HepG2 (cell line): Measurements from ENCODE around the gene PTGIS. TPM values are rescaled to one million over a fixed set of nuclear protein-coding genes. Genes with fewer than 3 reads are reported as not detected.

Experiments used
- ATAC-seq: fragments of 200-7000 bp; cut with Tn5 transposase; 3 replicates; pipeline ENCODE4 v1.9.1; 2020; ENCODE audit warnings: mild to moderate bottlenecking, moderate library complexity
- BruUV-seq: library from RNA; stranded (reverse); fragments of 400-500 nt; replicated peaks from 2 replicates; lab custom pipeline; 2021; lab: Mats Ljungman, UMichigan
- CTCF ChIA-PET: fragments of 300-600 bp; formaldehyde crosslinking; extraction: SDS; loops from one replicate; lab custom pipeline; 2021; ENCODE audit warnings: low total read pairs, inconsistent platforms, low intra/inter-chr PET ratio; lab: Yijun Ruan, JAX
- POLR2A ChIA-PET: fragments of 350-600 bp; sonication (Branson Sonifier 250); formaldehyde crosslinking; loops from one replicate; lab custom pipeline; 2020; ENCODE audit warnings: antibody characterized with exemption, inconsistent platforms; lab: Yijun Ruan, JAX
- DNase-seq: peaks from one replicate; pipeline ENCODE4 v3.0.0-alpha.2; 2015; ENCODE audit warnings: low spot score
- FAIRE-seq: peaks from 3 replicates; lab custom pipeline; 2011; peaks lifted over from hg19 to GRCh38; lab: Jason Lieb, UNC
- H2AFZ ChIP-seq: one replicate; pipeline ENCODE4 v1.6.1; 2011; ENCODE audit warnings: low read length, inconsistent platforms
- H3K27ac ChIP-seq: fragments of 300-600 bp; 3 replicates; pipeline ENCODE4 v1.8.0; 2011; ENCODE audit warnings: mixed run types, mild to moderate bottlenecking, mixed read lengths, low read length, inconsistent platforms; ENCODE audit not compliant: insufficient read depth; ENCODE audit errors: extremely low read length
- H3K27me3 ChIP-seq, 2 experiments: fragments of 200-600 bp in 1 of 2; 2 replicates in 1 of 2; 3 replicates in 1 of 2; pipeline versions ENCODE4 v1.6.0 to v1.8.0; 2011; ENCODE audit warnings: low read length in 2 of 2, mild to moderate bottlenecking in 2 of 2, moderate library complexity in 2 of 2, inconsistent platforms in 1 of 2; ENCODE audit not compliant: insufficient read depth in 2 of 2, control insufficient read depth in 1 of 2
- H3K36me3 ChIP-seq, 2 experiments: fragments of 200-600 bp in 1 of 2; replicated peaks in 1 of 2; 2 replicates in 1 of 2; 3 replicates in 1 of 2; pipeline versions ENCODE4 v1.5.1 to v1.8.0; 2011; ENCODE audit warnings: low read length in 2 of 2, inconsistent platforms in 1 of 2; ENCODE audit not compliant: insufficient read depth in 2 of 2, control insufficient read depth in 1 of 2
- H3K4me1 ChIP-seq: 2 replicates; pipeline ENCODE4 v1.5.1; 2012; ENCODE audit warnings: low read length, inconsistent platforms; ENCODE audit not compliant: insufficient read depth
- H3K4me2 ChIP-seq: 2 replicates; pipeline ENCODE4 v1.6.0; 2011; ENCODE audit warnings: low read depth, low read length, inconsistent platforms
- H3K4me3 ChIP-seq, 3 experiments: fragments of 200-600 bp in 1 of 3; sonication (generic), shearing (Covaris generic) in 1 of 3; replicated peaks in 1 of 3; 2 replicates each; pipeline ENCODE4 v1.5.1; 2011 to 2016; ENCODE audit warnings: low read length in 3 of 3, inconsistent platforms in 2 of 3, low read depth in 2 of 3, mild to moderate bottlenecking in 2 of 3, control low read depth in 1 of 3, mixed read lengths in 1 of 3; ENCODE audit not compliant: insufficient read depth in 1 of 3
- H3K79me2 ChIP-seq: one replicate; pipeline ENCODE4 v1.6.1; 2011; ENCODE audit warnings: low read length, inconsistent platforms; ENCODE audit not compliant: insufficient read depth
- H3K9ac ChIP-seq: 2 replicates; pipeline ENCODE4 v1.6.0; 2011; ENCODE audit warnings: mild to moderate bottlenecking, low read depth, low read length, inconsistent platforms; ENCODE audit not compliant: insufficient read depth
- H3K9me3 ChIP-seq: 2 replicates; pipeline ENCODE4 v1.5.1; 2012; ENCODE audit warnings: mild to moderate bottlenecking, low read length
- H4K20me1 ChIP-seq: 2 replicates; pipeline ENCODE4 v1.6.0; 2011; ENCODE audit warnings: inconsistent platforms, mild to moderate bottlenecking, low read length, moderate library complexity; ENCODE audit not compliant: insufficient read depth
- EED ChIP-seq: sonication (generic); formaldehyde crosslinking; IDR thresholded peaks from 2 replicates; pipeline ENCODE4 v1.5.0; 2020; ENCODE audit warnings: mild to moderate bottlenecking, missing genetic modification reagents
- ETV6 ChIP-seq: sonication (generic); formaldehyde crosslinking; conservative IDR thresholded peaks from 2 replicates; pipeline ENCODE4 v1.4.0; 2020; ENCODE audit warnings: missing genetic modification reagents
- GABPB1 ChIP-seq: IDR thresholded peaks from 2 replicates; pipeline ENCODE4 v1.6.1; 2016; ENCODE audit warnings: mild to moderate bottlenecking, missing genetic modification reagents, moderate library complexity, missing compliant biosample characterization
- HNRNPLL ChIP-seq: fragments of 200-400 bp; formaldehyde crosslinking; IDR thresholded peaks from 2 replicates; pipeline ENCODE4 v1.6.1; 2017; ENCODE audit warnings: mild to moderate bottlenecking, low read depth, low read length; ENCODE audit not compliant: poor library complexity, severe bottlenecking
- KMT2A ChIP-seq: sonication (generic); formaldehyde crosslinking; IDR thresholded peaks from 2 replicates; pipeline ENCODE4 v1.4.0; 2020; ENCODE audit warnings: missing genetic modification reagents
- MED8 ChIP-seq: sonication (generic); formaldehyde crosslinking; IDR thresholded peaks from 2 replicates; pipeline ENCODE4 v1.8.1; 2023; ENCODE audit warnings: mild to moderate bottlenecking, missing genetic modification reagents; ENCODE audit not compliant: insufficient replicate concordance
- MIER3 ChIP-seq: IDR thresholded peaks from 2 replicates; pipeline ENCODE4 v1.6.1; 2016; ENCODE audit warnings: missing compliant biosample characterization, borderline replicate concordance
- NFKB2 ChIP-seq: sonication (generic); formaldehyde crosslinking; IDR thresholded peaks from 2 replicates; pipeline ENCODE4 v1.4.0; 2020; ENCODE audit warnings: missing genetic modification reagents, borderline replicate concordance
- RFXAP ChIP-seq: sonication (generic); formaldehyde crosslinking; IDR thresholded peaks from 2 replicates; pipeline ENCODE4 v1.4.0; 2020; ENCODE audit warnings: missing genetic modification reagents, borderline replicate concordance
- SRY ChIP-seq: sonication (generic); formaldehyde crosslinking; IDR thresholded peaks from 2 replicates; pipeline ENCODE4 v1.8.0; 2022; ENCODE audit warnings: mild to moderate bottlenecking, missing genetic modification reagents
- TARDBP ChIP-seq: sonication (generic); formaldehyde crosslinking; IDR thresholded peaks from 2 replicates; pipeline ENCODE4 v1.8.0; 2022; ENCODE audit warnings: mild to moderate bottlenecking, missing genetic modification reagents
- ZFP41 ChIP-seq: sonication (generic); formaldehyde crosslinking; IDR thresholded peaks from 2 replicates; pipeline ENCODE4 v1.4.0; 2020; ENCODE audit warnings: mild to moderate bottlenecking, missing genetic modification reagents, borderline replicate concordance
- ZFP62 ChIP-seq: sonication (generic); formaldehyde crosslinking; IDR thresholded peaks from 2 replicates; pipeline ENCODE4 v1.4.0; 2020; ENCODE audit warnings: missing genetic modification reagents
- ZNF615 ChIP-seq: sonication (generic); formaldehyde crosslinking; IDR thresholded peaks from 2 replicates; pipeline ENCODE4 v1.5.0; 2020; ENCODE audit warnings: mild to moderate bottlenecking, missing genetic modification reagents, borderline replicate concordance
- ZNF629 ChIP-seq: sonication (generic); formaldehyde crosslinking; conservative IDR thresholded peaks from 2 replicates; pipeline ENCODE4 v1.5.0; 2020; ENCODE audit warnings: missing genetic modification reagents
- ZNF713 ChIP-seq: sonication (generic); formaldehyde crosslinking; IDR thresholded peaks from 2 replicates; pipeline ENCODE4 v1.4.0; 2020; ENCODE audit warnings: mild to moderate bottlenecking, missing genetic modification reagents
- WGBS: methylation state at CpG from one replicate; pipeline ENCODE4 v1.1.6; 2017; ENCODE audit warnings: low lambda C conversion rate; 5-methylcytosine and 5-hydroxymethylcytosine counted together
- in situ Hi-C: cut with HindIII; loops from 2 replicates; pipeline ENCODE4 v1.10.0; 2017; ENCODE audit warnings: low pct_unique_long_range_greater_than_20kb; ENCODE audit not compliant: extremely low pct_ligation_motif_present
- intact Hi-C: fragments of 100-400 bp; cut with micrococcal nuclease; formaldehyde crosslinking; loops from one replicate; pipeline ENCODE4 v1.10.0; 2022; ENCODE audit not compliant: unreplicated experiment
- polyA plus RNA-seq, 8 experiments: library from polyadenylated mRNA; depleted of rRNA in 3 of 8; stranded (reverse) in 7 of 8; unstranded in 1 of 8; fragments of >200 nt; fragmentation: Illumina TruSeq in 4 of 8; extraction: Trizol in 4 of 8; gene quantifications; 2 replicates each; pipeline versions ENCODE4 v1.2.1 to v1.2.3, GENCODE V29; 2011 to 2016; ENCODE audit warnings: low read depth in 4 of 8, missing spikeins in 1 of 8, mixed read lengths in 1 of 8; ENCODE audit not compliant: insufficient read depth in 1 of 8
- total RNA-seq, 5 experiments: library from RNA; depleted of rRNA; stranded (reverse); fragments of >200 nt; fragmentation: Illumina TruSeq; extraction: Trizol; gene quantifications; 2 replicates each; pipeline ENCODE4 v1.2.3, GENCODE V29; 2016; ENCODE audit warnings: low read depth in 1 of 5
- TF ChIP-seq, protein P1 (sequence below): IDR thresholded peaks from 2 replicates; pipeline ENCODE4 v1.6.1; 2016; ENCODE audit warnings: missing compliant biosample characterization, missing genetic modification reagents, borderline replicate concordance
- TF ChIP-seq, protein P2 (sequence below): IDR thresholded peaks from 2 replicates; pipeline ENCODE4 v1.6.1; 2016; ENCODE audit warnings: low read depth, missing genetic modification reagents, missing compliant biosample characterization

Gene PTGIS
- total and polyA plus RNA-seq, 2 of the 13 experiments (the other 11 are each of a cell fraction or from before 2014, with no cell fraction given), result not detected

DNA sequence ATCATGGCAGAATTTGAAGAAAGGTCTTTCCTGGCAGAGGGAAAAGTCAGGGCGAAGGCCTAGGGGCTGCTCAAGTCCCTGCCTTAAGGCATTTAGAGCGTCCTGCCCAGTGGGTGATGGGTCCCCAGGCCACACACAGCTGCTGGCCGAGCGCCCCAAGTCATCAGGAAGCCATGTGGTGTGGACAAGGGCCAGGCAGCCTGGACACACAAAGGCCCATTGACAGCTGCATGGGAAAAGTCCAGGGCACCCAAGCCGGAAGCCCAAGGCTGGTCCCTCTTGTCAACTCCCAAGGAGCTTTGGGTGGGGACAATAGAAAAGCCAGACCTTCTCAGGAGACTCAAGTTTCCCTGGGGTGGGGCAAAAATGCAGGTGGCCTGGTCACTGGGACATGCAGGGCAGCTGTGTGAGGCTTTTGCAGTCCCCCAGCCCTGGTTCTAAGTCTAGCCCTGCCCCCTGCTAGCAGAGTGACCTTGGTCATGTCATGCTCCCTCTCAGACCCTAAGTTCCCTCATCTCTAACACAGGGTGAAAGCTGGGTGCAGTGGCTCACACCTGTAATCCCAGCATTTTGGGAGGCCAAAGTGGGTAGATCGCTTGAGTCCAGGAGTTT, 44.3 kb upstream of the PTGIS start:
- 43% methylated on average over 6 of the region's 6 CpGs for WGBS
- H4K20me1 ChIP-seq, result no peaks in the 10 kb centered on the region
- no peaks in the 10 kb centered on the region for H3K9me3 ChIP-seq
- H3K4me1 ChIP-seq, result peaks cover 76% of the 10 kb centered on the region
- H3K4me3 ChIP-seq, result no peak overlapping the region
- H3K4me2 ChIP-seq, result peak overlapping the region; percentile 42
- no peaks in the 10 kb centered on the region for H3K79me2 ChIP-seq
- H3K9ac ChIP-seq, result no peak overlapping the region
- DNase-seq, result peak; percentile 65
- BruUV-seq, result no TSS peak
- H3K27ac ChIP-seq, result no peak overlapping the region
- CTCF ChIA-PET, result interaction anchor here (1.5 to 6.4 kb wide), 4 partner anchors 69 to 277 kb away, joined by 4 to 282 read pairs (median 104); no protein-coding TSS in a partner anchor
- FAIRE-seq, result no peak
- H3K36me3 ChIP-seq, result no peaks in the 10 kb centered on the region
- no peak overlapping the region for H2AFZ ChIP-seq
- intact Hi-C loops, result no loop called here
- no peak for ATAC-seq
- no peaks in the 10 kb centered on the region; a peak in 1 of 5 replicates for H3K27me3 ChIP-seq
- POLR2A ChIA-PET, result interaction anchor here (1.1 to 1.3 kb wide), 2 partner anchors 71 to 201 kb away, joined by 3 to 4 read pairs; partner anchors contain the start of gene SLC9A8
- in situ Hi-C loops, result no loop called here
- TF ChIP-seq MIER3 (CRISPR knock-in tag), result no peak
- TF ChIP-seq, protein P1, sequence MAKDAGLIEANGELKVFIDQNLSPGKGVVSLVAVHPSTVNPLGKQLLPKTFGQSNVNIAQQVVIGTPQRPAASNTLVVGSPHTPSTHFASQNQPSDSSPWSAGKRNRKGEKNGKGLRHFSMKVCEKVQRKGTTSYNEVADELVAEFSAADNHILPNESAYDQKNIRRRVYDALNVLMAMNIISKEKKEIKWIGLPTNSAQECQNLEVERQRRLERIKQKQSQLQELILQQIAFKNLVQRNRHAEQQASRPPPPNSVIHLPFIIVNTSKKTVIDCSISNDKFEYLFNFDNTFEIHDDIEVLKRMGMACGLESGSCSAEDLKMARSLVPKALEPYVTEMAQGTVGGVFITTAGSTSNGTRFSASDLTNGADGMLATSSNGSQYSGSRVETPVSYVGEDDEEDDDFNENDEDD (CRISPR knock-in tag), result peak; percentile 46; the same call in 1 of the 2 replicates
- peak; percentile 31; the same call in 1 of the 2 replicates for TF ChIP-seq KMT2A (CRISPR knock-in tag)
- TF ChIP-seq NFKB2 (CRISPR knock-in tag), result peak; percentile 40; the same call in 1 of the 2 replicates
- 0 out of 2 replicates have a peak, but pooled peaks have one; percentile 52 for TF ChIP-seq EED (CRISPR knock-in tag)
- TF ChIP-seq ZFP41, result no peak
- TF ChIP-seq ZNF629 (CRISPR knock-in tag), result peak; percentile 58
- TF ChIP-seq ZNF713, result no peak
- TF ChIP-seq, protein P2, sequence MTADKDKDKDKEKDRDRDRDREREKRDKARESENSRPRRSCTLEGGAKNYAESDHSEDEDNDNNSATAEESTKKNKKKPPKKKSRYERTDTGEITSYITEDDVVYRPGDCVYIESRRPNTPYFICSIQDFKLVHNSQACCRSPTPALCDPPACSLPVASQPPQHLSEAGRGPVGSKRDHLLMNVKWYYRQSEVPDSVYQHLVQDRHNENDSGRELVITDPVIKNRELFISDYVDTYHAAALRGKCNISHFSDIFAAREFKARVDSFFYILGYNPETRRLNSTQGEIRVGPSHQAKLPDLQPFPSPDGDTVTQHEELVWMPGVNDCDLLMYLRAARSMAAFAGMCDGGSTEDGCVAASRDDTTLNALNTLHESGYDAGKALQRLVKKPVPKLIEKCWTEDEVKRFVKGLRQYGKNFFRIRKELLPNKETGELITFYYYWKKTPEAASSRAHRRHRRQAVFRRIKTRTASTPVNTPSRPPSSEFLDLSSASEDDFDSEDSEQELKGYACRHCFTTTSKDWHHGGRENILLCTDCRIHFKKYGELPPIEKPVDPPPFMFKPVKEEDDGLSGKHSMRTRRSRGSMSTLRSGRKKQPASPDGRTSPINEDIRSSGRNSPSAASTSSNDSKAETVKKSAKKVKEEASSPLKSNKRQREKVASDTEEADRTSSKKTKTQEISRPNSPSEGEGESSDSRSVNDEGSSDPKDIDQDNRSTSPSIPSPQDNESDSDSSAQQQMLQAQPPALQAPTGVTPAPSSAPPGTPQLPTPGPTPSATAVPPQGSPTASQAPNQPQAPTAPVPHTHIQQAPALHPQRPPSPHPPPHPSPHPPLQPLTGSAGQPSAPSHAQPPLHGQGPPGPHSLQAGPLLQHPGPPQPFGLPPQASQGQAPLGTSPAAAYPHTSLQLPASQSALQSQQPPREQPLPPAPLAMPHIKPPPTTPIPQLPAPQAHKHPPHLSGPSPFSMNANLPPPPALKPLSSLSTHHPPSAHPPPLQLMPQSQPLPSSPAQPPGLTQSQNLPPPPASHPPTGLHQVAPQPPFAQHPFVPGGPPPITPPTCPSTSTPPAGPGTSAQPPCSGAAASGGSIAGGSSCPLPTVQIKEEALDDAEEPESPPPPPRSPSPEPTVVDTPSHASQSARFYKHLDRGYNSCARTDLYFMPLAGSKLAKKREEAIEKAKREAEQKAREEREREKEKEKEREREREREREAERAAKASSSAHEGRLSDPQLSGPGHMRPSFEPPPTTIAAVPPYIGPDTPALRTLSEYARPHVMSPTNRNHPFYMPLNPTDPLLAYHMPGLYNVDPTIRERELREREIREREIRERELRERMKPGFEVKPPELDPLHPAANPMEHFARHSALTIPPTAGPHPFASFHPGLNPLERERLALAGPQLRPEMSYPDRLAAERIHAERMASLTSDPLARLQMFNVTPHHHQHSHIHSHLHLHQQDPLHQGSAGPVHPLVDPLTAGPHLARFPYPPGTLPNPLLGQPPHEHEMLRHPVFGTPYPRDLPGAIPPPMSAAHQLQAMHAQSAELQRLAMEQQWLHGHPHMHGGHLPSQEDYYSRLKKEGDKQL (CRISPR knock-in tag), result no peak
- TF ChIP-seq ZNF615 (CRISPR knock-in tag), result no peak
- peak; percentile 65 for TF ChIP-seq GABPB1 (CRISPR knock-in tag)
- peak; percentile 22 for TF ChIP-seq HNRNPLL
- no peak for TF ChIP-seq SRY (CRISPR knock-in tag)
- TF ChIP-seq RFXAP (CRISPR knock-in tag), result peak; percentile 71; the same call in 1 of the 2 replicates
- no peak for TF ChIP-seq MED8 (CRISPR knock-in tag)
- 0 out of 2 replicates have a peak, but pooled peaks have one; percentile 32 for TF ChIP-seq ETV6 (CRISPR knock-in tag)
- TF ChIP-seq TARDBP (CRISPR knock-in tag), result no peak
- TF ChIP-seq ZFP62 (CRISPR knock-in tag), result 0 out of 2 replicates have a peak, but pooled peaks have one; percentile 81
